ENCODE data around the gene PUSL1.
"Not testable (repeated sequence)": the region's sequence is repeated elsewhere in the genome, so short reads cannot be mapped to it uniquely, and the experiment has no call there.

Gene PUSL1

DNA sequence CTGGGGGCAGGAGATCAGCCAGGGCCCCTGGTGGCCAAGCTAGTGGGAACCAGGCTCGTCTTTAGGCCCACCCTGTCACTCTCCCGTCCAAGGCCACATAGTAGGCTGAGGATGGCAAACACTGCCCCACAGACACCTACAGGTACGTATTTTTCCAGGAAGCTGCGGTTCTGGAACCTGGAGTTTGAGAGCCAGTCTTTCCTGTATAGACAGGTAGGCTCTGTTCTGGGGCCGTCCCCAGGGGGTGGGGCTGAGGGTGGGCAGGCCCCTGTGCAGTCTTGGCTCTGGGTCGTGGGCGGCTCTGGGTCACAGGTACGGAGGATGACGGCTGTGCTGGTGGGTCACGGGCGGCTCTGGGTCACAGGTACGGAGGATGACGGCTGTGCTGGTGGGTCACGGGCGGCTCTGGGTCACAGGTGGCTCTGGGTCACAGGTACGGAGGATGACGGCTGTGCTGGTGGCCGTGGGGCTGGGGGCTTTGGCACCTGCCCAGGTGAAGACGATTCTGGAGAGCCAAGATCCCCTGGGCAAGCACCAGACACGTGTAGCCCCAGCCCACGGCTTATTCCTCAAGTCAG is 2.2 kb downstream of the PUSL1 start:
- no peak for DNase-seq

DNA sequence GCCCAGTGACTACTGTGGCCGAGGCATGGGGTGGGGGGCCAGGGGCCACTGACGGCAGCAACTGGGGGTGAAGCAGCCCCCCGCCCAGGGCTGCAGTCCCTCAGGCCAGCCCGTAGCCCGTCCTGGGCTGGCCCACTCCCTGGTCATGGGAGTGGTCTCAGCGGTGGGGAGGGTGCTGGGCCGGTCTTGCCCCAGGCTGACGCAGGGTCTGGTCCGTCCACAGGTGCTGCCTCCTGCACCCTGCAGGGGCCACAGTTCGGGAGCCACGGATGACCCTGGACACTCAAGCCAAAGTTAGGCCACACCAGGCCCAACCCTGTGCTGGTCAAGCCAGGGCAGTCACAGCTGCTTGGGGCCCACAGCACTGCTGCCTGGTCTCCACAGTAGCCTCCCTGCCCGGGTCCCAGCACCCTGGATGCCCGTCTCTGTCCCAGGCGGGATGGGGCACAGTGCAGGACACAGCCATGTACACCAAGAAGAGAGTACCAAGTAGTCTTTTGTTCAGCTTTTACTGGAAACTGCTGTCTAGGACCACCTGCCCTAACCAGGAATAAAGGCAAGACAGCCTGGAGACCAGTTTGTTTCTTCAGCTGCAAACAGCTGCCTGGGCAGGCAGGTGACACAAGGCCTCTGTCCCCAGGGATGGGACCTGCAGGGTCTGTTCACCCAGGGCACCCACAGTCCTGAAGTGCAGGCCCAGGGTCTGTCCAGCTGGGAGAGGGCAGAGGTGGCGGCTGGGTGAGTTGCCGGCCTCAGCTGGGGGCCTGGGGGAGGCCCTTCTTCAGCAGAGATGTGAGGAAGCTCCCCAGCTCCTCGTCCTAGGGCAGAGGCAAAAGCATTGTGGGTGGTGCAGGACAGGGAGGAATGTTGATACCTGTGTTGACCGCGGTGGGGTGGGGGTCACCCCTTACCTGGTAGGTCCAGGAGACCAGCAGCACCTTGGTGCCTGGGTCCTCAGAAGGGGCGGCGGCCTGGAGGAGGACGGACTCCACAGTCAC is 3.0 kb downstream of the PUSL1 start:
- no peak for DNase-seq

GRCh38 chr1:1312450-1313314 is 4.3 kb downstream of the PUSL1 start:
- no peak for DNase-seq

GRCh38 chr1:1313500-1314236 is 5.3 kb downstream of the PUSL1 start:
- DNase-seq = no peak

DNA sequence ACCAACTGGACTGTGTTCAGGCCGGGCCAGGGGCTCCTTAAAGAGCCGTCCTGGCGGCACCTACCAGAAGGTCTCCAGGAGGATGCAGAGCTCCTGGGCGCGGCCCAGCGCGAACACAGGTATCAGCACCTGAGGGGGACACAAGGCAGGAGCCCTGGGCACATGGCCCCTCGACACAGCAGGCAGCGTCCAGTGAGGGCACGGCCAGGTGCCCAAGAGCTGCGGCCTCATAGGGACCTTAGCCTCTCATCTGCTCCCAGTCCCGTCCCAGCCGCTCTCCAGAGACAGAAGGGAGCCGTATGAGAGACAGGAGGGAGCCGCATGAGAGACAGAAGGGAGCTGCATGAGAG is 5.8 kb downstream of the PUSL1 start:
- DNase-seq = no peak

- DNase-seq = no peak
These were observed 6.4 kb downstream of the PUSL1 start for GRCh38 chr1:1314678-1315335.

GRCh38 chr1:1315435-1315954 is 7.1 kb downstream of the PUSL1 start:
- DNase-seq = no peak

GRCh38 chr1:1316199-1316598 is 7.8 kb downstream of the PUSL1 start:
- DNase-seq = not testable (repeated sequence)

DNA sequence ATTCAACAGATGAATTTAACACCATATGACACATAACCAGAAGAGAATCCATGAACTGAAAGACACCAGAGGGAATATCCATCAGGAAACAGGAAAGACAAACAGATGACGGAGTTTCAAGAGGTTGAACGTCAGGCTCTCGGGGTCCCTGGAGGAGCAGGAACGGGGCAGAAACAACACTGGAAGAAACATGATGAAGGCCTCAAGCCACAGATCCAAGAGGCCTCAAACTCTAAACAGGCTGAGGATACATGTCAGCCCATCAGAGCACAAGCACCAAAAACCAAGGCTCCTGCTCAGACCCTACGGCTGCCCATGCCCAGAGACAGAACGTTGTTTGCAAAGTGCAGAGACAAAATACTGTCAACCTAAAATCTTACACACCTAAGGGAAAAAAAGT is 9.0 kb downstream of the PUSL1 start:
- DNase-seq = no peak

- DNase-seq = no peak
These were observed 9.8 kb downstream of the PUSL1 start for GRCh38 chr1:1318131-1318652.

DNA sequence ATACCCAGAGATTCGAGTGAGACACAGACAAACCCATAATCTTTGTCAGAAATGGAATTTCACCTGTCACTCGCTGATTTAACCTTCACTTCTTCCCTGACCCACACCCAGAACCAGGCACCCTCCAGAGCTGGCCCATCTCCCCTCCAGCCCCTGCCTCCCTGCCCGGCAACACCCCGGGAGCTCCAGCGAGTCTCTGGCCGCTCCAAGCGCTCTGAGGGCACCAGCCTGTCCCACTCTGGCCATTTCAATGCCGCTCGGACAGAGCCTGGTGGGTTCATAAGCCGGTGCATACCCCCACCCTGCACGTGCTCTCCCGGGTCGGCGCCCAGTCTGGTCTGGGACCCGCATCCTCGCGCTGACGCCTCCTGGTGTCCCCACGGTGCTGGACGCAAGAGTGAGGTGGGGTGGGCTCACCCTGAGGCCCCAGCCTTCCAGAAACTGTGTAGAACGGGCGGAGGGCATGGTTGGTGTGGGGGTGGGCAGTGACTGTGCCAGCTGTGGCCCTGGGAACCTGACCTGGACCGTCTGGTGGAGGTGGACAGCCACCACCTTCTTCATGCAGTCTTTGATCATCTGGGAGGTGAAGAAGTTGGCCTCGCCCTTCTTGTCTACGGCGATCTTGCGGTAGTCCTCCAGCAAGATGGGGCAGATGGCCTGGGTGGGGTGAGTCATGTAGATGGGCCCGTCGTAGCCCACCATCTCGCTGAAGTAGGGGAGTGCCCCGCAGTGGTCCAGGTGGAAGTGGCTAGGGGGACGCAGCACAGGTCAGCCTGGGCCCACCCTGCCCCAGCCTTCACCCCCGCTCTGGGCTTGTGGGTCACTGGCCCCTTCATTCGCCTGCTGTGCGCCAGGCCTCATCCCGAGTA is 10.6 kb downstream of the PUSL1 start:
- no peak for DNase-seq

GRCh38 chr1:1319646-1319941 is 11.2 kb downstream of the PUSL1 start:
- DNase-seq = no peak

- DNase-seq = no peak
These were observed 12.5 kb downstream of the PUSL1 start for GRCh38 chr1:1320666-1321448.

- no peak for DNase-seq
These were observed 13.1 kb downstream of the PUSL1 start for GRCh38 chr1:1321477-1321876.

DNA sequence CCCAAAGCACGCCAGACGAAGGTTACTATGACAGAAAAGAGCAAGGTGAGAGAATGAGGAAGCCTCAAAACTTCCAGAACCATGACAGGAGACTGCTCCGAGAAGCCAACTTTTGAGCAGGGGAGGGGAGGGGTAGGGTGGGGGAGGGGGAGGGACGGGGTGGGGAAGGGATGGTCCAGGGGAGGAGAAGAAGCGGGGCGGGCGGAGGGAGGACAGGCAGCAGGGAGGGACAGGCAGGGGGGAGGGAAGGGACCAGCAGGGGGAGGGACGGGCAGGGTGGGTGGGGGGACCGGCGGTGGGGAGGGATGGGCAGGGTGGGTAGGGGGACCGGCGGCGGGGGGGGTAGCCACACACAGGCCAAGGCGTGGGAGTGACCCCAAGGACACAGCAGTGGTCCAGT is 14.0 kb downstream of the PUSL1 start:
- no peak for DNase-seq

DNA sequence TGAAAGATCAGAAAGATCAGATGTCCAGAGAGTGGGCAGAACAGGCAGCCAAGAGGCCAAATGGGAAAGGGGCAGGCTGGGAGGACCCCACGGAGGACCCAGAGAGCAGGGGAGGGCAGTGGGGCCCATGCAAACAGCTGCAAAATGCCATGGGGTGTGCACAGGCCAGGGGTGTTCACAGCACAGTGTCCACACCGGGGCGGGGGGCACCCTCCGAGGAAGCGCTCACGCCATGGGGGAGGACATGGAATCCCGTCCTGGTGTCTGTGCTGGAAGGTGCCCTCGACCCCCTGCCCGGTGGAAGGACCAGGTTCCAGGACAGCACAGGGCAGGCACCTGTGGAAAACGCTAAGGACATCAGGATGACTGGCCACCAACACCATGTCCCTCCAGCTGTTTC is 14.6 kb downstream of the PUSL1 start:
- DNase-seq = no peak

DNA sequence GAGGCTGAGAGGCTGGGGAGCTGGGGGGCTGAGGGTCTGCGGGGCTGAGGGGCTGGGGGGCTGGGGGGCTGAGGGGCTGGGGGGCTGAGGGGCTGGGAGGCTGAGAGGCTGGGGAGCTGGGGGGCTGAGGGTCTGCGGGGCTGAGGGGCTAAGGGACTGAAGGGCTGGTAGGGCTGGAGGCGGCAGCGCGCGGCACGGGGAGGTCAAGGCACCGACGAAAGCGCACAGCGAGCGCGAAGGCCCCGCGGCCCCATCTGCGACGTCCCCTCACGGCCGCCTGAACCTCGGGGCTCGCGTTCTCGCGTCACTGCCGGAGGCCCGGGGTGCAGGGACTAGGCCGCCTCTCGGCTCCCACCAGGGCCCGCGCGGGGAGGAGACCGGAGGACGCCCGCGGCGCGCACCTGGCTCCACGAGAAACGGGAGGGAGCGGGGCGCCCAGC is 15.7 kb downstream of the PUSL1 start:
- DNase-seq = no peak

DNA sequence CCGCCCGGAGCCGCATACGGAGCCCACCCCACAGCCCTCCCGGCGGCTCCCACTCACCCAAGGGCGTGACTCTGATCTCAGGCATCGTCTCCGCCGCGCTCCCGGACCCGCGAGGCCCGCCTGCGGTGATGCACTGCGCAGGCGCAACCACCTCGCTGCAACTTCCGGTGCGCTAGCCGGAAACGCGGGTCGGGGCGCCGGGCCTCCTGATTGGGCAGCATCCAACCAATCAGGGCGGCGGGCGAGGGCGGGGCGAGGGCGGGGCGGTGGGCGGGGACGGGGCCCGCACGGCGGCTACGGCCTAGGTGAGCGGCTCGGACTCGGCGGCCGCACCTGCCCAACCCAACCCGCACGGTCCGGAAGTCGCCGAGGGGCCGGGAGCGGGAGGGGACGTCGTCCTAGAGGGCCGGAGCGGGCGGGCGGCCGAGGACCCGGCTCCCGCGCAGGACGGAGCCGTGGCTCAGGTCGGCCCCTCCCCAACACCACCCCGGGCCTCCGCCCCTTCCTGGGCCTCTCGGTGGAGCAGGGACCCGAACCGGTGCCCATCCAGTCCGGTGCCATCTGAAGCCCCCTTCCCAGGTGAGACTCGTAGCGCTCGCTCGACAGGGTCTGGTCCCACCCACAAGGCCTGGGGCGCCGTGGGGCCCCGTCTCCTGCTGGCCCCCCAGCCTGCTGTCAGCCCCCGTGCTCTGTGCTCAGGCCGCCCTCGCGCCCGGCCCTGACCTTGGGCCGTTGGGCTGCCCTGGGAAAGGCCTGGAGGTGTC is 16.3 kb downstream of the PUSL1 start, which contains the start of the genes CPTP and INTS11:
TSS of gene CPTP (plus strand) at position 279 of the 764 bp plus-strand sequence. CDS start 2,109 bp downstream, outside the sequence.
TSS of gene INTS11 (minus strand) at position 137 of the 764 bp plus-strand sequence. CDS start at position 85, 52 bp downstream.
- peak; percentile 95 to 99 (median 97) for DNase-seq

Measured in suppressor macrophage (primary cell).